T47D (cell line): ENCODE results near the gene TTLL8.

Experiments
- DNase-seq, 2 experiments: peaks; one replicate each; pipeline versions ENCODE4 v3.0.0 to v3.0.0-alpha.2; 2011 to 2012; ENCODE audit warnings: low read depth in 1 of 2, low spot score in 1 of 2
- JUND ChIP-seq: IDR thresholded peaks from 2 replicates; pipeline ENCODE4 v1.6.1; 2012; ENCODE audit warnings: low read depth
- in situ Hi-C: cut with HindIII; loops from 2 replicates; pipeline ENCODE4 v1.10.0; 2016; ENCODE audit warnings: low sequenced_read_pairs, low pct_unique_long_range_greater_than_20kb

TTLL8 gene

DNA sequence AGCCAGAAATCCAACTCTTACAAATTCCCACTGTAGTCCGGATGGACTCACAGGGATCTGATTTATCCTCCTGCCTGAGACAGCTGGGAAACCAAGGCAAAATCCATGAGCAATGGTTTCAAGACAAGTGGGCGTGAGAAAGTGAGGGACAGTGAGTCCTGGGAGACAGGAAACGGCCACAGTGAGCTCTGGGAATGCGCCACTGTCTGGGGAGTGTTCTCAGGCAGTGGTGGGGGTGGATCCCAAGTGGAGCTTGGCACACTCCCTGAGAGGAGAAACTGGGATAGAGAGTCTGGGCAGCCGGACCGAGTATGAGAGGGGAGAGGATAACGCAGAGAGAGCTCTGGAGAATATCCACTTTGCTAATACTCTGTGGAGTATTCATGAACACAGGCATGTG, 55.3 kb downstream of the TTLL8 start:
- no peak for TF ChIP-seq JUND
- no peak for DNase-seq
- in situ Hi-C loops, result no loop called here

DNA sequence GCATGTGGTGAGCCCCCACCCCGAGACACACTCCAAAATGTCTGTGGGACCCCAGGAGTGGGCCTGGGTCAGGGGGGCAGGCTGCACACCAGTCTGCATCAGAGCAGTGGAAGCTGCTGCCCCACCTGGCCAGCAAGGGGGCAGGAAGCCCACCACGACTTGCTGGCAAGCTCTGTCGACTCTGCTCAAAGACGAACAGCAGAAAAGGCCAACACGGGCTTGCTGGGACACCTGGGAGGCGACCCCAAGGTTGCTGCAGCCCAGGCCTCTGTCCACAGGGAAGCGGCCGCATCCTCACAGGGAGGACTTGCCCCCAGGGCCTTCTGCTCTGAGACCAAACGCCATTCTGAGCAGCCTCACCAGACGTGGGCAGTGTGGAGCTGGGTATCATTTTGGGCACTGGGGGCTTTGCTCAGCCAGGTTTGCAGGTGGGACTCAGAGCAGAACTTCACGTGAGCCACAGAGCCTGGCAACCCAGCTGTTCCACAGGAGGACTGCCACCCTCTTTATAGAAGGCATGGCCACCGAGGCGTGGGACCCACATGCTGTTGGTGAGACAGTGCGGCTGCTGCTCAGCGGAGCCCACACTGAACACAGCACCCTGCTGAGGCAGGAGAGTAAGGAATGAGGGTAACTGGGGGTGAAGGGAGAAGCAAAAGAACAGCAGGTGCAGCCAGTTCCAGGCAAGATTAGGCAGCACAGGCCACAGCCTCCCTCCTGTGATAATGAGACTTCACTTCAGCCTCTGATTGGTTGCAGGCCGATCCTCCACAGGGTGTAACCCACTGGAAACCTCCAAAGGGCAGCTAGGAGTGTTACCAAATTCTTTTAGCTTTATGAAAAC, 56.5 kb downstream of the TTLL8 start:
- DNase-seq, result no peak

DNA sequence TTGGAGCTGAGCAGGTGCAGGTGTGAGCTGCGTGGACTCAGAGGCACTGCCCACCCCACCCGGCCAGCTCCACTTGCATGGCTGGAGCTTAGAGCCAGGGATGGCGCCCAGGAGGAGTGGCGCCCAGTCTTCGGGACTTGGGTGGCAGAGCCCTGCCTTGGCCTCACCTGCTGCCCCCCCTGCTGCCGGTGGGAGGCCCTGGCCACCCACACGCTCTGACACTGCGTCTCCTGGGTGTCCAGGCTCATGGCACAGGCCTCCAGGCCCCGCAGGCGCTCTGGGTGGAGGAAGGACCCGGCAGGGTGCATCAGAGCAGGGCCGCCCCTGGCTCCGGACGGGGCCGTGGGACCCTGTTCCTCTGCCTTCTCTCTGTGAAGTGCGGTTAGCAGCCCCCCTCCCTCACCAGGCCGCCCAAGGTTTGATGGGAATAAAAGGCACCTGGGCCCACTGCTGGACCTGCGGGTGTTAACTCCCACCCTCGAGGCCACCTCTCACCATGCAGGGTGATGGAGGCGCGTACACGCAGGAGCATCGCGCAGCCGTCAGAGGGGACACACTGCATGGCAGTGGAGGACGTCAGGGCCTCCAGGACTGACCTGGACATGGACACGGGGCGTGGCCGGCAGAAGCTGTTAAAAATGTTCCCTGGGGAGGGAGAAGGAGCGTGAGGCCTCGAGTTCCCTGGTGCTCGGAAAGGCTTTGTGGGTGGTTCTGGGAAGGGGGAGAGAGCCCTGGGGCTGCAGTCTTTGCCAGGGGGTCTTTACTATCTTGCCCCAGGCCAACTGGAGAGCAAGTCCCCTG, 57.3 kb downstream of the TTLL8 start:
- in situ Hi-C loops, result no loop called here
- DNase-seq, result no peak
- TF ChIP-seq JUND, result no peak

More for the DNA sequence above, 56.5 kb downstream of the TTLL8 start:
- in situ Hi-C loops, result no loop called here
- no peak for TF ChIP-seq JUND

DNA sequence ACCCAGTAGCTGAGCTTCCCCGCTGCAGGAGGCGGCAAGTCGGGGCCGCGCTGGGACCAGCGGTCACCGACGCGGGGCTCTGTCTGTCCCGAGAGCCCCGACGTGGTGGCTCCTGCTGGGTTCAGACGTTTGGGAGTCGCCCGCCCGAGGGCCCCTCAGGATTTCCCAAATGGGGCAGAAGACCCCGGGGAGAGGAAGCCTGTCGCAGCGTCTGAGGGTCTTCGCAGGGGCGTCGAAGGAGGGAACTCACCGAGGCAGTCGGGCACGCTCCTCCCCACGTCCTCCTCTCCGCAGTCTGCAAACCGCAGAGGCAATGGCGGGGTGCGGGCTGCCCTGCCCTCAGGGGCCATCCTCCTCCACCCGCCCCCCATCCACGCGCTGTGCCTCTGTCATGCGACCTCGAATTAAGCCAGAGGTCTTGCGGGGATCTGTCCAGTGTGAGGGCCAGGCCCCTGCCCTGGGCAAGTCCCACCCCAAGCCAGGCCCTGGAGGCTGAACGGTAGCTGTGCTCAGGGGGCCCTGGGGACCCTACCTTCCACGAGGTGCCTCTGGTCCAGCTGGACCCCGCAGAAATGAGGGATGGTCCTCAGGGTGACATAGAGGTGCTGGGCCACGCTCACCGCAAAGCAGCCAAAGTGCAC, 58.0 kb downstream of the TTLL8 start:
- in situ Hi-C loops, result no loop called here
- DNase-seq, result no peak
- no peak for TF ChIP-seq JUND

DNA sequence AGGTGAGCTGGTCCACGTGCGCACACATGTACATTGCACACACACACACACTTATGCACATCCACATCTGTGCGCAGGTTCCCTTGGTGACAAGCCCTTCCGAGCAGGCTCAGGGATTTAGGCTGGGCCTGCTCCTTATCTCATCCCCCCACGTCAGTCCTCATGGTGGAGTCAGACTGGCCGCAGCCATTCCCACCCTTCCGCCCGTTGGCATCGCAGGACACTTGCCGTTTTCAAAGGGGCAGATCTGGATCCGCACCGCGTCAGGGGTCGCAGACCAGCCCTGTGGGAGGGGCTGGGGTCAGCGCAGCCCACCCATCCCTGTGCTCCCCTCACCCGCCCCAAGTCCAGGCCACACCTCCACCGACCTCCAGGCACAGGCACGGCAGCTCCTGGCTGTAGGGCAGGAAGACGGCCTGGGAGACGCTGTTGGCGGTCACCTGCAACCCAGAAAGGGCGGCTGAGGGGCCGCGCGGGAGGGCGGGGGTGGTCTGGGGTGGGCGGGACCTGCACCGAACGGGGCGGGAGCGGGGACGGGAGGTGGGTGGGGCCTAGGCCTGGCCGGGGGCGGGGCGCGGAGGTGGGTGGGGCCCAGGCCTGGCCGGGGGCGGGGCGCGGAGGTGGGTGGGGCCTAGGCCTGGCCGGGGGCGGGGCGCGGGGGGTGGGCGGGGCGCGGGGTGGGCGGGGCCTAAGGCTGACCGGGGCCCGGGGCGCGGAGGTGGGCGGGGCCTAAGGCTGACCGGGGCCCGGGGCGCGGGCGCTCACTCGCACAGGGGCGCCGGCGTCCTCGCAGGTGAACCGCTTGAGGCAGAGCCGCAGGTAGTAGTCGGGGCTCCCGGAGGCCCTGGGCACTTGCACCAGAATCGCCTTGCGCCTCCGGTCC, 58.8 kb downstream of the TTLL8 start:
- no peak for DNase-seq
- in situ Hi-C loops, result no loop called here
- no peak for TF ChIP-seq JUND

DNA sequence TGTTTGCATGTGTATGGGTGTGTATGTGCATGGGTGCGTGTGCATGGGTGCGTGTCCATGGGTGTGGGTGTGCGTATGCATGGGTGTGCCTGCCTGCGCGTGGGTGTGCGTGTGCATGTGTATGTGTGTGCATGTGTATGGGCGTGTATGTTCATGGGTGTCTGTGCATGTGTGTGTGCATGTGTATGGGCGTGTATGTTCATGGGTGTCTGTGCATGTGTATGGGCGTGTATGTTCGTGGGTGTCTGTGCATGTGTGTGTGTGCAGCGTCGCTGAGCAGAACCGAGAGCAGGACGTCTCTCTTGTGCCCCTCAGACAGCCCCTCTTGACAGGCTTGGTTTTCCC, 59.4 kb downstream of the TTLL8 start:
- TF ChIP-seq JUND, result no peak
- no peak for DNase-seq
- in situ Hi-C loops, result no loop called here

DNA sequence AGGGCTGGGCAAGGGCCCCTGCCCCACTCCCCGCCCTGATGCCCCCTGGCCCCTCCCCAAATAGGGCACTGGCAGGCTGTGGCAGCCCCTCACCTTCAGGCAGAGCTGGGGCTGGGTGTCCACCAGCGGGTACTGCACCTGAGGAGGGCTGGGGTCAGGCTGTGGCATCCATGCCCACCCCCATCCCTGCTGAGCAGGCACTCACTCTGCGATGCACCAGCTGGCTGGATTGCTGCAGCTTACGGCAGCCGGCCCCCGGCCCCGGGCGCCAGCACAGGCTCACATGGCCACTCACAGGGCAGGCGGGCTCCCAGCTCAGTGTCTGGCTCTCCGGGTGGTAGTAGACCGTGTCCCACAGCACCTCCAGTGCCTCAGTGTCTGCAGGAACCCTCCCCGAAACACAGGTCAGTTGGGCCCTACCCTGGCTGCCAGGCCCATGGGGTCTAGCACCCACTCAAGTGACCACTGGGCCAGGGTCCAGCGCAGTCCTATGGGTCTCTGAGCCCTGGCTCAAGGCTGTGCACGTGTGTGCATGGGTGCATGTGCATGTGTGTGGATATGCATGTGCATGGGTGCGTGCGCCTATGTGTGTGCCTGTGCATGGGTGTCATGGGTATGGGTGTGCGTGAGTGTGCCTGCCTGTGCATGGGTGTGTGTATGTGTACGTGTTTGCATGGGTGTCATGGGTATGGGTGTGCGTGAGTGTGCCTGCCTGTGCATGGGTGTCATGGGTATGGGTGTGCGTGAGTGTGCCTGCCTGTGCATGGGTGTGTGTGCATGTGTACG, 60.0 kb downstream of the TTLL8 start:
- TF ChIP-seq JUND, result no peak
- in situ Hi-C loops, result no loop called here

DNA sequence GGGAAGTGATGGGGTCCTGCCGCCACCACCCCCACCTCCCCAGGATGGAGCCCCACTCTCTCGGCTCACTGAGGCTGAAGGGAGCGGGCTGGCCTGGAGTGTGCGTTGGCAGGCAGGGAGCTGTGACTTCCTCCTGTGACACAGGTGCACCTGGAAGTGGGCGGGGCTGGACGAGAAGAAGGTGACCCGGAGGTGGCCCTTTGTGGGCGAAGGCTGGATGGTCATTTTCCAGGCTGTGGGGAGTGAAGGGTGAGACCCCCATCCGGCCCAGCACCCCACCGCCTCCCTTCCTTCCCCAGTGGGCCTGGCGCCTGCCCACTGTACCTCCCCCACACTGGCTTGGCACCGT, 60.9 kb downstream of the TTLL8 start:
- peak; percentile 61 to 64 for DNase-seq
- in situ Hi-C loops, result no loop called here
- TF ChIP-seq JUND, result no peak

More for the DNA sequence above, 60.0 kb downstream of the TTLL8 start:
- DNase-seq, result no peak

DNA sequence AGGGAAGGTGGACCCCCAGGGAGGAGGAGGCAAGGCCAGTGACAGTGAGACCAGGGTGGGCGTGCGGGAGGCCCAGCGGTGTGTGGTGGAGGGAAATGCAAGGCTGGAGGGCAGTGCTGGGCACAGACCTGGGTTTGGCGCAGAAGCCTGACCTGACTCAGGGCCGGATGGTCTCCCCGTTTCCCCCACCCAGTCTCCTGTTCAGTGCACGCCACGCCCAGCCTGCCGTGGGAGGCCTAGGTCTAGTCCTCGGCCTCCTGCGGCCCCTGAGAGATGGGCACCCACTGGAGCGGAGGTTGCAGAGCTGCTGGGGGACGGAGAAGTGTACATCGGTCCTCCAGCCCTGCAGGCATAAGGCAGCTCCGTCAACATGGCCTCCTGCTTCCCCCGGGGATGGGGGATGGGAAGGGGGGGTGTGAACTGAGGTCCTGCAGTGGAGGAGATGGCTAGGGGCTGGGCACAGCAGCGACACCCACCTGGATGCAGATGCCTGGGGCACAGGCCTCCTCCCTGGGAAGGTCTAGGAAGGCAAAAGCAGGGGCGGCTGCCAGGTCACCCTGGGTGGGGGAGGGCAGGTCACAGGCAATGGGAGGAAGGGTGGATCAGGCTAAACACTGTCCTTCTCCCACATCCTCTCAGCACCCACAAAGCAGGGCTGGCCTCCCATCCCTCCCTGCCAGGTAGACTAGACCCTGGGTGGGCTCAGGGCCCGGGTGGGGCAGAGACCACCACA, 61.4 kb downstream of the TTLL8 start:
- DNase-seq, result no peak
- no peak for TF ChIP-seq JUND
- in situ Hi-C loops, result no loop called here

DNA sequence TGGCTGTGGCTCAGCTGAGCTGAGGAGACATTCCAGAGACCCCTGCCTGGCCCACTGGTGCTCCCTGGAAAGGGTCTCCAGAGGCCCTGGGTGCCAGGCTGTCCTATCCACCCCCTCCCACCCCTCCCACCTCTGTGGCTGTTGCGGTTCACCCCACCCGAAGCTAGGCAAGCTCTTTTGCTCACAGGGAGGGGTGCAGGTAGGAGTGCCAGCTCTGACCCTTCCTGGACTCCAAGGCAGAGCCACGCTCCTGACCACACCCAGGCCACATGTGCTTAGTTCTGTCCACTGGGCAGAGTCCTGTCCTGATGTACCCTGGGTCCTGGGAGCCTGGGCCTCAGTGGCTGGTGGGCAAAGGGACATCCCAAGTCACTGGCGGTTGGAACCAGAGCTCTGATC, 62.0 kb downstream of the TTLL8 start:
- TF ChIP-seq JUND, result no peak
- in situ Hi-C loops, result no loop called here
- DNase-seq, result no peak
